ENCODE measurements around the gene SPDEF. TPM values are rescaled to one million over a fixed set of nuclear protein-coding genes. Genes with fewer than 3 reads are reported as not detected.

SPDEF gene
- total RNA-seq, 2 donors from 2014 or later: not detected

DNA sequence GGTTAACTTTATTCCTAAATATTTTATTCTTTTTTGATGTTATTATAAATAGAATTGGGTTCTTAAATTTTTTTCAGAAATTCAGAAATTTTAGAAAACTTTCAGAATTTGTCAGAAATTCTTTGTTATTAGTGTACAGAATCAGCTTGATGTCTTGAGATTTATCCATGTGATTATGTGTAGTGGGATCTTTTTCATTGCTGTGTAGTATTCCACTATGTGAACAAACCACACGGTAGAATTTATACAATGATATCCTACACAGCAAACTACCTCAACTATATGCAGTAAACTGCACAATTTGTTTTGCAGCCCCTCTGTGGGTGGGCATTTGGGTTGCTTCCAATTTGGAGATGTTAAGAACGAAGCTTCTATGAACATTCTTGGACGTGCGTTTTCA lies 46.3 kb downstream of the SPDEF start:
- DNase-seq (ENCODE audit: low spot score): no peak
- H3K4me1 Mint-ChIP-seq (ENCODE audit: low read depth in 2 of 2): no peaks in the 10 kb centered on the region
- peaks cover 7% of the 10 kb centered on the region for H3K36me3 Mint-ChIP-seq
- no peaks in the 10 kb centered on the region for H3K9me3 Mint-ChIP-seq
- no peak for ATAC-seq
- no peak overlapping the region for H3K4me3 Mint-ChIP-seq
- H3K27me3 Mint-ChIP-seq: peaks cover 0 to 13% of the 10 kb centered on the region in 2 donors
- no peak overlapping the region for H3K27ac Mint-ChIP-seq

DNA sequence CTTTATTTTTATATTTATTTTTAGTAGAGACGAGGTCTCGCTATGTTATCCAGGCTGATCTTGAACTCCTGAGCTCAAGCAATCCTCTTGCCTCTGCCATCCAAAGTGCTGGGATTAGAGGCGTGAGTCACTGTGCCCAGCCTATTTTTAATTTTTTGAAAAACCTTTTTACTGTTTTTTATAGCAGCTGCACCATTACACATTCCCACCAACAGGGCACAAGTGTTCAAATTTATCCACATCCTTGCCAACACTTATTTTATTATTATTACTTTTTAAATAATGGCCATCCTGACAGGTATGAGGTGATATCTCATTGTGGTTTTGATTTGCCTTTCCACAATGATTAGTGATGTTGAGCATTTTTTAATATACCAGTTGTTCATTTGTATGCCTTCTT lies 47.7 kb downstream of the SPDEF start:
- Mint-ChIP-seq H3K36me3 (peaks cover 7% of the 10 kb centered on the region), H3K9me3 (no peaks in the 10 kb centered on the region), H3K4me3 (no peak overlapping the region), H3K27me3 (peaks cover 0 to 6% of the 10 kb centered on the region in 2 donors), H3K27ac (no peak overlapping the region), H3K4me1 (ENCODE audit: low read depth in 2 of 2) (no peaks in the 10 kb centered on the region)
- no peak for DNase-seq (ENCODE audit: low spot score)
- no peak for ATAC-seq

DNA sequence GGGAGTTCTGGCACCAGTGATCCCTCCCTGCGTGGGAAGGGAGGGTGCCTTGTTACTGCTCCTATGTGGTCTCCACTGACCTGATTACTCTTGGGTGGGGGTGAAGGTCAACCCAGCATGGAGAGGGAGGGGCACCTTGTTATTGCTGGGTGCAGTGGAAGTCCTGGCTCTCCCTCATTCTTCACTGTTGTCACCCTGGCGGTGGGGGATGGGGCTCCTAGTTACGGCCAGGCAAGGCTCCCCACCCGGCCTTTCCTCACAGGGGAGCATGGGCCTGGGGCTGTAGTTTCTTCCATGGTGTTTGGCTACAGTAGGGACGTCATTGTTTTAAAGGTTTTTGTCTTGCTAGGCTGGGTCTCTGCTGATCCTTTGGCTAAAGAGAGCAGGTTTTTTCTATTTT lies 49.4 kb downstream of the SPDEF start:
- Mint-ChIP-seq H3K4me3 (no peak overlapping the region), H3K27me3 (peaks cover 0 to 6% of the 10 kb centered on the region in 2 donors), H3K27ac (no peak overlapping the region), H3K9me3 (no peaks in the 10 kb centered on the region), H3K4me1 (ENCODE audit: low read depth in 2 of 2) (no peaks in the 10 kb centered on the region), H3K36me3 (peaks cover 7% of the 10 kb centered on the region)
- DNase-seq (ENCODE audit: low spot score) (no peak), ATAC-seq (no peak)

DNA sequence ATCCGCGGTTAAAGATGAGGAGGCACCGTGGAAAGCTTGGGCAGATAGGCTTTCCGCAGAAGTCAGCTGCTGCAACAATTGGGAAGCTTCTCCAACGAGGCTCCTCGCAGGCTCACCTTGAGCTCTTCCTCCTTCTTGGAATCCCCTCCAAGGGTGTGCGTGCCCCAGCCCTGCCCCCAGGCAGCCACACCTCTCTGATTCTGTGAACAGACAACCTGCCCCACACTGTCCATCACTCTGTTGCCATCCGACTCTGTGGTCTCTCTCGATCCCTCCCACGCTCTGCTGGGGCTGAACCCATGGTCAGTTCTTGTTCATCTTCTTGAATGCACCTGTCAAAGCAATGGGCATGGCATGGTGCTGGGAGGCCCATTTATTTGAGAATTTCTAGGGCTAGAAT lies 58.7 kb downstream of the SPDEF start:
- Mint-ChIP-seq H3K27ac (no peak overlapping the region), H3K4me1 (ENCODE audit: low read depth in 2 of 2) (no peaks in the 10 kb centered on the region), H3K4me3 (no peak overlapping the region), H3K27me3 (no peaks in the 10 kb centered on the region), H3K9me3 (no peaks in the 10 kb centered on the region), H3K36me3 (no peaks in the 10 kb centered on the region)
- DNase-seq (ENCODE audit: low spot score): no peak
- no peak for ATAC-seq

DNA sequence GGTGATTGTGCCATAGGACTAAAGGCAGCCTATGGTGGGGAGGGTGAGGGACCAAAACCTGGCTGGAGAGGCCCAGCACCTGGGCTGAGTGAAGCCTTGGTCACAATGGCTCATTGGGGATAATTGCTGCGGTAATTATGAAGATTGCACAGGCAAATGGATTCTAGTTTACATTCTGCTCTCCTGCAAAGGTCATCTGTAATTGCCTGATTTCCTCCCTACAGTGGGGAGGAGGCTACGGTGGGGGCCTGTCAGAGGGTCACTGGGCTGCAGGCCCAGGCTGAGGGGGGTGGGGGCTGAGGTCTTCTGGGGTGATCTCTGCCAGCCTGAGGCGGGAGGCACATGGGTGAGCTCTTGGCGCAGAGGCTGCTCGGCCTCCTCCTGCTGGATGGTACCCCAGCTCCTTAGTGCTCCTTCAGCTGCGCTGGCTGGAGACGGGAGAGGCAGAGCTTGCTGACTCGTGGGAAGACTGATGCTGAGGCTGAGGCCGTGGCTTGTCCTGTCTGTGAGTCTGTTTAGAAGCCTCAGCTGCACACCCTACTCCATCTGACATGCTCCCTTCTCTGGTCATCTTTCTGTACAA lies 59.9 kb downstream of the SPDEF start:
- ATAC-seq (no peak), DNase-seq (ENCODE audit: low spot score) (no peak)
- Mint-ChIP-seq H3K4me1 (ENCODE audit: low read depth in 2 of 2) (no peaks in the 10 kb centered on the region), H3K27ac (no peak overlapping the region), H3K36me3 (no peaks in the 10 kb centered on the region), H3K4me3 (no peak overlapping the region), H3K9me3 (no peaks in the 10 kb centered on the region), H3K27me3 (no peaks in the 10 kb centered on the region)

DNA sequence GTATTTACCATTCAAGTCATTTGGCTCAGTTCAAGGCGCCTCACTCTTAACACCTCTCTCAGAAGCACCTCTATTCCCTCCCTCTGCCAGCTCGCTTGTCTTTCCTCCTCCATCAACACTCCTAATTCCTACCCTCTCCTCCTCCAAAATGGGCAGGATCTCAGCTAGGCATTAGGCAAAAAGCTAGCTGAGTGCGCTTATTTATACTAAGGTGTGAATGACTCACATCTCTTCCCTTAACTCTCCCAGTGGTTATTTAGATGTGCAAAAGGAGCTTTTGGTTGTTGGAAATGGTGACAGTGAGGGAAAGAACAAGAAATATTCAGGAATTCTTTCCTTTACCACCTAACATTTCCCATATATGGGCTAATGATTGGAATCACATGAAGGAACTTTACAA lies 61.2 kb downstream of the SPDEF start:
- ATAC-seq: no peak
- Mint-ChIP-seq H3K27ac (no peak overlapping the region), H3K36me3 (no peaks in the 10 kb centered on the region), H3K4me3 (no peak overlapping the region), H3K27me3 (no peaks in the 10 kb centered on the region), H3K9me3 (no peaks in the 10 kb centered on the region), H3K4me1 (ENCODE audit: low read depth in 2 of 2) (no peaks in the 10 kb centered on the region)
- DNase-seq (ENCODE audit: low spot score): no peak

DNA sequence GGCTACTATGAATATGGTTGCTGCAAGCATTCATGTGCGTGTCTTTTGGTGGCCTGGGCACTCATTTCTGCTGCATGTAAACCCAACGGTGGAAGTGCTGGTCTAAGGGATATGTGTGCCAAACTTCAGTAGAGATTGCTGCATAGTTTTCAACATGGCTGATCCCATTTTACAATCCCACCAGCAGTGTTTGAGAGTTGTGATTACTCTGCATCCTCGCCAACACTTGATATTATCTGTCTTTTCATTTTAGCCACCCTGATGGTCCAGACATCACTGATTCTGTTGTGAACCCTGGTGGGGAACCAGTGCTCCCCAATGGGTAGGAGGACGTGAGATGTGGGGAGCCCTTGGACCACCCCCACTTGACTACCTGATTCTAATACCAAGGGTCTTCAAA lies 62.8 kb downstream of the SPDEF start:
- no peak overlapping the region for H3K27ac Mint-ChIP-seq
- DNase-seq (ENCODE audit: low spot score) (no peak), ATAC-seq (no peak)
- no peak overlapping the region for H3K4me3 Mint-ChIP-seq
- H3K27me3 Mint-ChIP-seq: no peaks in the 10 kb centered on the region
- no peaks in the 10 kb centered on the region for H3K36me3 Mint-ChIP-seq
- no peaks in the 10 kb centered on the region for H3K9me3 Mint-ChIP-seq
- no peaks in the 10 kb centered on the region for H3K4me1 Mint-ChIP-seq (ENCODE audit: low read depth in 2 of 2)

DNA sequence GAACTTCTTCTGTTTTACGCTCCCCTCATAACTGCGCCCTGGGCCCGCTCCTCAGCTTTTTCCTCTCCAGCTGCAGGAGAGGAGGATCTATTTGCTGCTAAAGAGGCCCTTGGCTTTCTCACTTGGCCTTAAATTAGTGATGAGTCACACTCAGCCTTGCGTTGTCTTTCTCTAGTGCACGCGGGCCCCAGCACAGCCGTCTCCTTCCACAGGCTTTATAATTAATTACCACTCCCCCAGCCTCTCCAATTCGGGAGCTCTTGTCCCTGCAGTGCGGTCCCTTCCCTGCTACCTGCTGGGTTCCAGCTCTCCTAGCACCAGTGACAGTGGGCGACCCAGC lies 65.1 kb downstream of the SPDEF start:
- Mint-ChIP-seq H3K4me1 (ENCODE audit: low read depth in 2 of 2) (no peaks in the 10 kb centered on the region), H3K4me3 (no peak overlapping the region), H3K27ac (no peak overlapping the region), H3K36me3 (no peaks in the 10 kb centered on the region), H3K27me3 (no peaks in the 10 kb centered on the region), H3K9me3 (no peaks in the 10 kb centered on the region)
- no peak for DNase-seq (ENCODE audit: low spot score)
- no peak for ATAC-seq

DNA sequence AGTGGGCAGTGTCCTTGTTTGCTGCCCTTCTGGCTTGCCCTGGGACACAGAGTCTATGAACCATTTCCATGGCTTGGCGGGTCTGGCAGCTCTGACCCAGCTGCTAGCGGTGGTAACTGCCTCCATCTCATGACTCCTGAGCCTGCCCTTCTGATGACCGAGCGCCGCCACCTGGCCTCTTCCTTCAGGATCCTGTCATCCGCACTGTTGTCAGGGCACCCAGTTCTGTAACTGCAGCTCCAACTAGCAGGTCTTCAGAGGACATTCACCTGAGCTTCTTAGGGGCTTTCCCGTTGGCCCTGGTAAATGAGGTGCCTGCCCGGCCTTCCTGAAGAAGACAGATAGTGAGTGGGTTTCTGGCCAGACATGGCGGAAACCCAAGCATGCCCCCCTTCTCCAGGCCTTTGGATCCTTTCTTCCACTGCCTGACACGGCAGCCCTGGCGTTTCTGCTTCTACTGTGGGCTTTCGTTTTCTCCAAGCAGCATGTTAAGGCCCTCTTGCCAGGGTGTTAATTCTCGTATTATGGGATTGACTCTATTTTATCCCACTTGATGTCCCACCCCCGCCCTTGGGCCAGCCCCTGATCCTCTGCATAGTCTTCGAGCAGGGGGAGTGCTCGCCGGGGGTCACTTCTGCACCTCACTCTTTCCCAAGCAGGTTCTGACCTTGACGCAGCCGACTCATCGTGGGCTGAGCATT lies 65.6 kb downstream of the SPDEF start:
- Mint-ChIP-seq H3K4me1 (ENCODE audit: low read depth in 2 of 2) (peaks cover 0 to 2% of the 10 kb centered on the region in 2 donors), H3K4me3 (no peak overlapping the region), H3K27ac (no peak overlapping the region), H3K9me3 (no peaks in the 10 kb centered on the region), H3K36me3 (no peaks in the 10 kb centered on the region), H3K27me3 (no peaks in the 10 kb centered on the region)
- DNase-seq (ENCODE audit: low spot score) (no peak), ATAC-seq (no peak)

DNA sequence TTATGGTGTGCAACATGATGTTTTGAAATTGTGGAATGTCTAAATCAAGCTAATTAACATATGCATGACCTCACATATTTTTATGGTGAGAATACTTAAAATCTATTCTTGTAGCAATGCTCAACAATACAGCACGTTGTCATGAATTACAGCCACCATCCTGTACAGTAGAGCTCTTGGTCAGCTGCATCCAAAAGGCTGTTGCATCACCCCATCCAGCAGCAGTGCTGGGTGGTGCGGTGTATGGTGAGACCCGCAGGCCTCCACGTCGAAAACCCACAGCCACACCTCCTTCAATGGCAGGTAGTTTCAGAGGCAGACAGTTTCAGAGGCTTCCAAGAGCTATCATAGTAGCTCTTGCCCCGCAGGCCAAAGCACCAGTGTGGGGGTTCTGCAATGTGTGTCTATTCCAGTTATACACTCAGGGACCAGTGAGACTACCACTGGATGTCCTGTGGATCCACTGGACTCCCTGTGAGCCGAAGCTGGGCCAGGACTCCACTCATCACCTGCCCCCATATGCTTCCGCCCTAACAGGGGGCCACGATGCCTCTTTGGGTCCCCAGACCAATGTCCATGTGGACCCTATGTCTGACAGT lies 66.8 kb downstream of the SPDEF start:
- DNase-seq (ENCODE audit: low spot score): no peak
- no peak overlapping the region for H3K4me3 Mint-ChIP-seq

More for the DNA sequence above, 66.8 kb downstream of the SPDEF start:
- Mint-ChIP-seq H3K27me3 (no peaks in the 10 kb centered on the region), H3K36me3 (no peaks in the 10 kb centered on the region), H3K4me1 (ENCODE audit: low read depth in 2 of 2) (peaks cover 12 to 15% of the 10 kb centered on the region in 2 donors), H3K9me3 (no peaks in the 10 kb centered on the region), H3K27ac (no peak overlapping the region)
- no peak for ATAC-seq

Other genes starting within 250 kb of the SPDEF start
- 10 to 100 TPM in 1 of 2 donors, 1 to 10 TPM in 1; 9.2 to 15.4 TPM for gene NUDT3, start 163.7 kb downstream of the SPDEF start, total RNA-seq
- gene RPS10, start 130.3 kb downstream of the SPDEF start, total RNA-seq: 1,000 to 10,000 TPM in 1 of 2 donors, 100 to 1,000 TPM in 1; 874 to 1,112 TPM
- gene PACSIN1, start 90.3 kb downstream of the SPDEF start, total RNA-seq: under 1 TPM in 1 of 2 donors, not detected in 1; 0.19 TPM
- gene ILRUN, start 140.4 kb upstream of the SPDEF start, total RNA-seq: 10 to 100 TPM; 68.1 to 70.0 TPM
- 100 to 1,000 TPM; 106 to 123 TPM for gene SNRPC, start 201.2 kb upstream of the SPDEF start, total RNA-seq
- gene BLTP3A, start 235.8 kb upstream of the SPDEF start, total RNA-seq: 10 to 100 TPM; 17.1 to 21.4 TPM